Cardiac muscle cell (in vitro differentiated cells and primary cell): ENCODE measurements around the gene TMEM108. TPM values are rescaled to one million over a fixed set of nuclear protein-coding genes. Genes with fewer than 3 reads are reported as not detected.

Experiments used
- DNase-seq, 2 donors: peaks; one replicate each; pipeline versions ENCODE4 v3.0.0 to v3.0.0-alpha.2; 2010 to 2017; ENCODE audit warnings: low read depth in 1 of 2, low spot score in 1 of 2
- H3K27ac ChIP-seq: fragments of 200-600 bp; sonication (generic); 2 replicates; pipeline ENCODE4 v1.5.1; 2016
- H3K27me3 ChIP-seq: fragments of 200-600 bp; sonication (generic); 2 replicates; pipeline ENCODE4 v1.6.0; 2016; ENCODE audit warnings: control low read depth
- H3K36me3 ChIP-seq: fragments of 200-600 bp; sonication (generic); 2 replicates; pipeline ENCODE4 v1.5.1; 2016; ENCODE audit warnings: control low read depth
- H3K4me1 ChIP-seq: fragments of 200-600 bp; sonication (generic); 2 replicates; pipeline ENCODE4 v1.8.1; 2017; ENCODE audit warnings: low read depth, mild to moderate bottlenecking, mixed run types
- H3K4me3 ChIP-seq: fragments of 200-600 bp; sonication (generic); 2 replicates; pipeline ENCODE4 v1.5.1; 2016; ENCODE audit warnings: mild to moderate bottlenecking
- H3K9me3 ChIP-seq: fragments of 200-600 bp; sonication (generic); 2 replicates; pipeline ENCODE4 v1.5.1; 2017; ENCODE audit warnings: low read depth, mild to moderate bottlenecking, control low read depth
- CTCF ChIP-seq: IDR thresholded peaks from 2 replicates; pipeline ENCODE4 v1.5.1; 2012; ENCODE audit warnings: low read depth, mild to moderate bottlenecking, low read length
- polyA plus RNA-seq: library from polyadenylated mRNA; unstranded; fragments of >200 nt; fragmentation: Nextera tagmentation; extraction: Ambion mirVana; gene quantifications from 2 replicates; pipeline ENCODE4 v1.2.1, GENCODE V29; 2016
- total RNA-seq: library from RNA; depleted of rRNA; stranded (reverse); fragments of >200 nt; gene quantifications from 2 replicates; pipeline ENCODE4 v1.2.3, GENCODE V29; 2016

TMEM108 gene
- total and polyA plus RNA-seq, 2 experiments from 2014 or later: 1.0 to 1.6 TPM

GRCh38 chr3:133400006-133400515 is 361.9 kb downstream of the TMEM108 start, which contains the start of gene BFSP2:
Gene BFSP2 (plus strand): TSS chr3:133400056. CDS start chr3:133400084, 28 bp downstream.
- Histone ChIP-seq H3K36me3 (no peaks in the 10 kb centered on the region), H3K27ac (no peak within 1 kb of the TSS), H3K4me3 (no peak within 1 kb of the TSS), H3K9me3 (no peaks in the 10 kb centered on the region), H3K27me3 (no peaks in the 10 kb centered on the region), H3K4me1 (no peaks in the 10 kb centered on the region)
- no peak for TF ChIP-seq CTCF
- no peak for DNase-seq

GRCh38 chr3:133401374-133402135 is 363.4 kb downstream of the TMEM108 start:
- TF ChIP-seq CTCF: no peak
- DNase-seq: peak in 1 of 2 donors; percentile 54
- Histone ChIP-seq H3K4me1 (no peaks in the 10 kb centered on the region), H3K36me3 (no peaks in the 10 kb centered on the region), H3K27ac (no peak overlapping the region), H3K9me3 (no peaks in the 10 kb centered on the region), H3K4me3 (no peak overlapping the region), H3K27me3 (no peaks in the 10 kb centered on the region)

GRCh38 chr3:133404920-133405319 is 366.7 kb downstream of the TMEM108 start:
- H3K36me3 ChIP-seq: no peaks in the 10 kb centered on the region
- no peaks in the 10 kb centered on the region for H3K4me1 ChIP-seq
- no peak for DNase-seq
- no peaks in the 10 kb centered on the region for H3K27me3 ChIP-seq
- no peak for TF ChIP-seq CTCF
- H3K4me3 ChIP-seq: no peak overlapping the region
- no peak overlapping the region for H3K27ac ChIP-seq
- no peaks in the 10 kb centered on the region for H3K9me3 ChIP-seq

DNA sequence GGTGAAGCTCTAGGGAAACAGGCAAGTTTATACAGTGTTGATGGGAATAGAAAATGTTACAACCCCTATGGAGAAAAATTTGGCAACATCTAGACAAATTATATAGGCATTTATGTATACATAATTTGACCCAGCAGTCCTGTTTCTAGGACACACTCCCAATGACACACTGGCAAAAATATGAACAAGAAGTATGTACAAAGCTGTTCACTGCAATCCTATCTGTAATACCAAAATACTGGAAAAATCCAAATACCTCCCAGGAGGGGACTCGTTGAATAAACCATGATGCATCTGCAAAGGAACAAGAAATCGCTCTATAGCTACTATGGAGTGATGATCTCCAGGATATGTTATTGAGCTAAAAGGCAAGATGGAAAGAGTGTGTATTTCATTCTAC is 370.2 kb downstream of the TMEM108 start:
- Histone ChIP-seq H3K27me3 (peaks cover 3% of the 10 kb centered on the region), H3K27ac (no peak overlapping the region), H3K4me1 (no peaks in the 10 kb centered on the region), H3K4me3 (no peak overlapping the region), H3K36me3 (no peaks in the 10 kb centered on the region), H3K9me3 (no peaks in the 10 kb centered on the region)
- no peak for DNase-seq
- no peak for TF ChIP-seq CTCF

DNA sequence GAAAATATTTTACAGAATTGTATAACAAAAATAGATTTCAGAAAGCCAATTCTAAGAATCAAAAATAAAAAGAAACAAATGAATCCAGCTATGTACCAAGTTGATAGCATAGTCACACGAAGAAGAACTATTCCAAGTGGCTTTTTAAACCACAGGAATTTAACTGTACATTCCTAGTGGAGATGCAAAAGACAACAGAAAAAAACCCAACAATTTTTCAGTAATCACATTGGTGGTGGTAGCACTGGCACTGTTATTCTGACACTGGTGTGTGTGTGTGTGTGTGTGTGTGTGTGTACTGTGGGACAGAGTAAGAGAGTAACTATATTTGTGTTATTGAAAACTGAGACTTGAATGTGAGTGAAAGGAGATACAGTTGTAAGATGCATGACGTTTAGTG is 370.8 kb downstream of the TMEM108 start:
- Histone ChIP-seq H3K27me3 (peaks cover 3% of the 10 kb centered on the region), H3K9me3 (no peaks in the 10 kb centered on the region), H3K27ac (no peak overlapping the region), H3K4me1 (no peaks in the 10 kb centered on the region), H3K4me3 (no peak overlapping the region), H3K36me3 (no peaks in the 10 kb centered on the region)
- TF ChIP-seq CTCF: no peak
- DNase-seq: peak in 1 of 2 donors; percentile 60
